Sigmoid colon (tissue), 7 donors: ENCODE results near the gene ENTPD1. TPM values are rescaled to one million over a fixed set of nuclear protein-coding genes. Genes with fewer than 3 reads are reported as not detected.

Source experiments
- DNase-seq: peaks from one replicate; pipeline ENCODE4 v3.0.0-alpha.2; 2019
- H3K27ac ChIP-seq, 4 donors: fragments of 200-600 bp; sonication (generic); one replicate each; pipeline ENCODE4 v1.5.1; 2016 to 2019; ENCODE audit warnings: mild to moderate bottlenecking in 1 of 4
- H3K27me3 ChIP-seq, 3 donors: fragments of 200-600 bp; sonication (generic); one replicate each; pipeline ENCODE4 v1.5.1; 2019; ENCODE audit warnings: mild to moderate bottlenecking in 1 of 3
- H3K36me3 ChIP-seq, 4 donors: fragments of 200-600 bp; sonication (generic); one replicate each; pipeline ENCODE4 v1.5.1; 2016 to 2019
- H3K4me1 ChIP-seq, 4 donors: fragments of 200-600 bp; sonication (generic); one replicate each; pipeline ENCODE4 v1.5.1; 2017 to 2019
- H3K4me3 ChIP-seq, 4 donors: fragments of 200-600 bp; sonication (generic); one replicate each; pipeline ENCODE4 v1.5.1; 2017 to 2019; ENCODE audit warnings: mild to moderate bottlenecking in 2 of 4, moderate library complexity in 1 of 4
- H3K9me3 ChIP-seq, 4 donors: fragments of 200-600 bp in 3 of 4; sonication (generic) in 3 of 4; one replicate each; pipeline versions ENCODE4 v1.5.1 to v1.6.1; 2013 to 2019
- CTCF ChIP-seq, 4 experiments: fragments of 450-650 bp in 3 of 4; fragments of 200-600 bp in 1 of 4; IDR thresholded peaks; one replicate each; pipeline ENCODE4 v1.5.1; 2016 to 2019; ENCODE audit warnings: antibody characterized with exemption in 4 of 4, mild to moderate bottlenecking in 3 of 4, moderate library complexity in 2 of 4
- EP300 ChIP-seq, 4 donors: sonication (generic); formaldehyde crosslinking; IDR thresholded peaks; one replicate each; pipeline ENCODE4 v1.6.1; 2017; ENCODE audit warnings: antibody characterized with exemption in 4 of 4
- POLR2A ChIP-seq, 2 donors: fragments of 450-650 bp; IDR thresholded peaks; one replicate each; pipeline ENCODE4 v1.6.1; 2016; ENCODE audit warnings: antibody characterized with exemption in 2 of 2, mild to moderate bottlenecking in 2 of 2, moderate library complexity in 2 of 2
- POLR2AphosphoS5 ChIP-seq, 4 donors: sonication (generic); formaldehyde crosslinking; IDR thresholded peaks; one replicate each; pipeline ENCODE4 v1.6.1; 2017; ENCODE audit warnings: antibody characterized with exemption in 4 of 4
- WGBS, 2 donors: extraction: QIAGEN DNeasy Blood & Tissue Kit; methylation state at CpG; one replicate each; pipeline ENCODE4 v1.1.7; 2013; 5-methylcytosine and 5-hydroxymethylcytosine counted together
- intact Hi-C: fragments of 100-400 bp; cut with DNase I; formaldehyde crosslinking; loops from one replicate; pipeline ENCODE4 v1.15.1; 2023
- polyA plus RNA-seq, 3 donors: library from polyadenylated mRNA; stranded (reverse); fragments of 200-250 nt; gene quantifications; one replicate each; pipeline ENCODE4 v1.2.3, GENCODE V29; 2013
- total RNA-seq, 4 donors: library from RNA; depleted of rRNA; stranded (reverse); fragments of >200 nt; gene quantifications; one replicate each; pipeline ENCODE4 v1.1.0, GENCODE V29; 2016
- donor health status: healthy with polysubstance abuse.
- donor health status: Bipolar disorder and iron deficiency.
- donor health status: healthy.

ENTPD1 gene
- total and polyA plus RNA-seq, 7 donors, result 5.4 to 112 (median 18.5) TPM

GRCh38 chr10:95789902-95790301, 33.9 kb downstream of the ENTPD1 start:
- Histone ChIP-seq H3K27ac (no peak overlapping the region), H3K9me3 (no peaks in the 10 kb centered on the region), H3K27me3 (no peaks in the 10 kb centered on the region), H3K36me3 (no peaks in the 10 kb centered on the region), H3K4me1 (peaks cover 0 to 48% (median 21%) of the 10 kb centered on the region in 4 donors), H3K4me3 (no peak overlapping the region)
- DNase-seq, result no peak
- no peak for TF ChIP-seq EP300 (IDR thresholded peaks at IDR 0.05)
- 79 to 84% methylated on average over 3 of the region's 3 CpGs for WGBS, 2 donors
- intact Hi-C loops, result loop anchor here (5.0 kb wide), 1 partner anchor 33 kb away; the partner anchor contains the start of gene ENTPD1

GRCh38 chr10:95790982-95791381, 35.0 kb downstream of the ENTPD1 start:
- peaks cover 0 to 50% (median 21%) of the 10 kb centered on the region in 4 donors for H3K4me1 ChIP-seq
- no peak for DNase-seq
- no peaks in the 10 kb centered on the region for H3K9me3 ChIP-seq
- no peaks in the 10 kb centered on the region for H3K36me3 ChIP-seq
- intact Hi-C loops, result loop anchor here (5.0 kb wide), 1 partner anchor 34 kb away; the partner anchor contains the start of gene ENTPD1
- 29 to 71% methylated on average over 3 of the region's 3 CpGs for WGBS, 2 donors
- no peaks in the 10 kb centered on the region for H3K27me3 ChIP-seq
- no peak for TF ChIP-seq CTCF (IDR thresholded peaks at IDR 0.05)
- no peak for TF ChIP-seq POLR2A (IDR thresholded peaks at IDR 0.05)
- no peak for TF ChIP-seq EP300 (IDR thresholded peaks at IDR 0.05)
- no peak for TF ChIP-seq POLR2AphosphoS5 (IDR thresholded peaks at IDR 0.05)
- H3K4me3 ChIP-seq, result no peak overlapping the region
- H3K27ac ChIP-seq, result peak overlapping the region in 1 of 4 donors; percentile 0

- WGBS, 2 donors, result 77 to 83% methylated on average over 2 of the region's 2 CpGs
- intact Hi-C loops, result loop anchor here (5.0 kb wide), 1 partner anchor 34 kb away; the partner anchor contains the start of gene ENTPD1
- H3K4me1 ChIP-seq, result peaks cover 0 to 50% (median 21%) of the 10 kb centered on the region in 4 donors
- TF ChIP-seq EP300 (IDR thresholded peaks at IDR 0.05) (no peak), CTCF (IDR thresholded peaks at IDR 0.05) (no peak), POLR2AphosphoS5 (IDR thresholded peaks at IDR 0.05) (no peak), POLR2A (IDR thresholded peaks at IDR 0.05) (no peak)
- H3K36me3 ChIP-seq, result no peaks in the 10 kb centered on the region
- no peak for DNase-seq
- H3K4me3 ChIP-seq, result no peak overlapping the region
- no peaks in the 10 kb centered on the region for H3K27me3 ChIP-seq
- peak overlapping the region in 1 of 4 donors; percentile 68 for H3K27ac ChIP-seq
- H3K9me3 ChIP-seq, result no peaks in the 10 kb centered on the region
These were observed 35.5 kb downstream of the ENTPD1 start for GRCh38 chr10:95791425-95791979.

- TF ChIP-seq POLR2AphosphoS5 (IDR thresholded peaks at IDR 0.05), result no peak
- TF ChIP-seq EP300 (IDR thresholded peaks at IDR 0.05), result no peak
- no peak for TF ChIP-seq POLR2A (IDR thresholded peaks at IDR 0.05)
- no peak for DNase-seq
- peaks cover 0 to 50% (median 21%) of the 10 kb centered on the region in 4 donors for H3K4me1 ChIP-seq
- intact Hi-C loops, result loop anchor here (5.0 kb wide), 1 partner anchor 35 kb away; the partner anchor contains the start of gene ENTPD1
- no peaks in the 10 kb centered on the region for H3K9me3 ChIP-seq
- WGBS, 2 donors, result 86 to 89% methylated on average over 2 of the region's 2 CpGs
- no peaks in the 10 kb centered on the region for H3K27me3 ChIP-seq
- H3K4me3 ChIP-seq, result no peak overlapping the region
- no peaks in the 10 kb centered on the region for H3K36me3 ChIP-seq
- peak overlapping the region; percentile 21 to 68 (median 62) for H3K27ac ChIP-seq
These were observed 36.3 kb downstream of the ENTPD1 start for GRCh38 chr10:95792211-95792780.

GRCh38 chr10:95792874-95793285, 36.9 kb downstream of the ENTPD1 start:
- H3K27me3 ChIP-seq, result no peaks in the 10 kb centered on the region
- TF ChIP-seq EP300 (IDR thresholded peaks at IDR 0.05) (no peak), POLR2AphosphoS5 (IDR thresholded peaks at IDR 0.05) (peak in 2 of 4 donors; percentile 13 to 29), POLR2A (IDR thresholded peaks at IDR 0.05) (no peak)

GRCh38 chr10:95793401-95794045, 37.6 kb downstream of the ENTPD1 start:
- H3K4me1 ChIP-seq, result peaks cover 0 to 54% (median 21%) of the 10 kb centered on the region in 4 donors
- no peak overlapping the region for H3K4me3 ChIP-seq
- no peak for TF ChIP-seq CTCF (IDR thresholded peaks at IDR 0.05)
- TF ChIP-seq EP300 (IDR thresholded peaks at IDR 0.05), result no peak
- intact Hi-C loops, result loop anchor here (5.0 kb wide), 1 partner anchor 36 kb away; the partner anchor contains the start of gene ENTPD1
- DNase-seq, result peak; percentile 72
- H3K27me3 ChIP-seq, result no peaks in the 10 kb centered on the region
- H3K36me3 ChIP-seq, result no peaks in the 10 kb centered on the region
- WGBS, 2 donors, result 59 to 85% methylated on average over 2 of the region's 2 CpGs
- peak overlapping the region; percentile 21 to 68 (median 62) for H3K27ac ChIP-seq
- H3K9me3 ChIP-seq, result no peaks in the 10 kb centered on the region

More at GRCh38 chr10:95792874-95793285, 36.9 kb downstream of the ENTPD1 start:
- H3K9me3 ChIP-seq, result no peaks in the 10 kb centered on the region
- intact Hi-C loops, result loop anchor here (5.0 kb wide), 1 partner anchor 36 kb away; the partner anchor contains the start of gene ENTPD1
- DNase-seq, result no peak
- peaks cover 0 to 52% (median 21%) of the 10 kb centered on the region in 4 donors for H3K4me1 ChIP-seq
- H3K36me3 ChIP-seq, result no peaks in the 10 kb centered on the region
- WGBS, 2 donors, result 73 to 87% methylated on average over 4 of the region's 4 CpGs
- H3K27ac ChIP-seq, result peak overlapping the region; percentile 21 to 68 (median 62)
- H3K4me3 ChIP-seq, result no peak overlapping the region
